ENCODE measurements around the gene LRRN2.
"Not testable (repeated sequence)": the region's sequence is repeated elsewhere in the genome, so short reads cannot be mapped to it uniquely, and the experiment has no call there.

LRRN2 gene

DNA sequence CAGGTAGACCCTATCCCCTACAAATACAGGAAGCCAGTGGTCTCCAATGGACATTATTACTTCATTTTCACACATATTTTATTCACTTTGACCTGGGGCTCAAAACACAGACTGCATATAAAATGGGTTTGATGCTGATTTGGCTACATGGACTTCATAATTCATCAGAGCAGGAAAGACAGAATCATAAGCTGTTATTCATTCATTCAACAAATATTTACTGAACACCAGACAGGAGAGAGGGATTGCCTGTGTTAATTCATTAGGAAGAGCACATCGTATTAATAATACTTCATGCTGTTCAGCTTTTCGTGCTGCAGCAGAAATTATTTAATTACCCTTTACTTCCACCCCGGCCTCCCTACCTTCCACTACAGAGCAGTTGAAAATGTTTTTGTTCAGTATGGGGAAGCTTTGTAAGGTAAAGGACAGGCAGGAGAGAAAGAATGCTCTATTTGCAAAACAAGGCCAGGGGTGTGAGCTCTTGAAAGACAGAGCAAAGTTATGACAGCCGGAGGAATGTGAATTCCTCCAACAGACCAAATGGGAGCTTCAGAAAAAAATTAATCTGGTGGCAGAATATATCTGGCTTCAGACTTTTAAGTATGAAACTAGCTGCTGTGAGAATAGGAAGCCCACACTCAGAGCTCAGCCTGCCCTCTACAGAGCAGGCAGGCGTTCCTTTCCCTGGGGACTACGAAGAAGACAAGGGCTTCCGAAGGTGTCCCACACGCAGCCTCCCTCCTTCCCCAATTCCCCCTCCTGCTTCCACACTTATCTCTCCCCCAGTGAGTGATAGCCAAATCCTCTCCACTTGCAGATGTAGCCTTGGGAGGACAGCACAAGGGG lies 111.3 kb downstream of the LRRN2 start:
- DNase-seq (ENCODE audit: low read depth) = no peak

- DNase-seq (ENCODE audit: low read depth) = no peak
Observed at GRCh38 chr1:204572923-204573922, 112.3 kb downstream of the LRRN2 start.

DNA sequence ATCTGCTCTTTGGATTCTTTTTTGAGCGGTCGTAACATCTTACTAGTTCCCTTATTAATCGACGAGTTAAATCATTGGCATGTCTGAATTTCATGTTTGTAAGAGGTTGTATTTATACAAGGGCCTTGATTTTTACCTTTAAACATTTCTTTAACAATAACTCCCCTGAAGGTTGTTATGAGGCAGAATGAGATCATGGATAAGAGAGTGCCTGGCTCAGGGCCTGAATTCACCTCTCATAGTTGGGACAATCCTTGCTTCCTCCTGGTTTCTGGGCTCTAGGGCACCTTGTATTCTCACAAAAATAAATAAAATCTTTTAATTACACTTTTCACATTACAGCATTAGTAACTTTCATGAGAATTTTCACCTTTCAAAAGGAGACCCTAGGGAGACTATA lies 113.9 kb downstream of the LRRN2 start:
- no peak for DNase-seq (ENCODE audit: low read depth)

- DNase-seq (ENCODE audit: low read depth) = no peak
Observed at GRCh38 chr1:204571128-204571527, 114.4 kb downstream of the LRRN2 start.

DNA sequence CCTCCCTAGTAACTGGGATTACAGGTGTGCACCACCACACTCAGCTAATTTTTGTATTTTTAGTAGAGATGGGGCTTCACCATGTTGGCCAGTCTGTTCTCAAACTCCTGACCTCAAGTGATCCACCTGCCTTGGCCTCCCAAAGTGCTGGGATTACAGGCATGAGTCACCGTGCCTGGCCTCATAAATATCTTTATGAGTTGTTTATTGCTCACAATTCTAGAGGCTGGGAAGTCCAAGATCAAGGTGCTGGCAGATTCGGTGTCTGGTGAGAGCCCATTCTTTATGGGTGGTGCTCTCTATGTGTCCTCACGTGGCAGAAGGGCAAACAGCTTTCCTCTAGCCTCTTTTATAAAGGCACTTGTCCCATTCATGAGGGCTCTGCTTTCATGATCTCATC lies 115.5 kb downstream of the LRRN2 start:
- not testable (repeated sequence) for DNase-seq (ENCODE audit: low read depth)

- DNase-seq (ENCODE audit: low read depth) = no peak
Observed at GRCh38 chr1:204569478-204569877, 116.1 kb downstream of the LRRN2 start.

DNA sequence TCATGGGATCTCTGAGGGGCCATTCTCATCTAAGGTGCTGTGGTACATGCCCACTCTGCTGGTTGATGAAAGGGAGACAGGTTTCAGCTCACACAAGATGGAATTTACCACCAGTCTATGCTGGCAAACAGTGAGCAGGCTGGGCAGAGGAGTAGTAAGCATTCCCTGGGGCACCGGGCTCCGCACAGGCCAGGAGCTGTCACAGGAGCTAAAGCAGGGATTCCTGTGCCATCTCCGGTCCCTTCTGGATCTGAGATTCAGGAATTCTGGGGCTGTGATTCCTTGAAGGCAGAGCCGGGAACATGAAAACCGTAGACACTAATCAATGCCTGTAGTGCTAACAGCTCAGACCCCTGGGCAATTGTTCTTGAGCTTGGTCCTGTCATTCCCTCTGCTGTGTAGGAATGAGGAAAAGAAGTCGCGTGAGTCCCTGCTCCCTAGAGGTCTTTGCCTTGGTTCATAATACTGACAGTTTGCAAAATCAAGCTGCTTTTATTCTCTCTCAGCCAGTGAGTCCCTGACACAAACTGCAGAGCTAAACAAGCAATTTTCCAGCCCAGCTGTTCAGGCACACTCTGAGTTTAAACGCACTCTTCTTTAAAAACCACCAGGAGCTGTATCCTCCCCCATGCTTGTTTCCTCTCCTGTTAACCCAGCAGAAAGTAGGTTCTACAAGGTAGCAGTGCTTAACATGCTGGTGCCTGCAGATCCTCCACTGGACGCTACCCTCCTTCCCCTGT lies 116.8 kb downstream of the LRRN2 start:
- no peak for DNase-seq (ENCODE audit: low read depth)
